H7 (cell line): ENCODE measurements around the gene CRYAB. TPM values are rescaled to one million over a fixed set of nuclear protein-coding genes. Genes with fewer than 3 reads are reported as not detected.
"Not testable (repeated sequence)": the region's sequence is repeated elsewhere in the genome, so short reads cannot be mapped to it uniquely, and the experiment has no call there.

Experiments used
- DNase-seq: peaks from one replicate; pipeline ENCODE4 v3.0.0; 2012
- H3K27me3 ChIP-seq: 2 replicates; pipeline ENCODE4 v1.6.0; 2011; ENCODE audit warnings: mild to moderate bottlenecking, low read length; ENCODE audit not compliant: control insufficient read depth, insufficient read depth
- H3K36me3 ChIP-seq: replicated peaks from 2 replicates; pipeline ENCODE4 v1.5.1; 2011; ENCODE audit warnings: low read length; ENCODE audit not compliant: control insufficient read depth, insufficient read depth
- H3K4me3 ChIP-seq: 2 replicates; pipeline ENCODE4 v1.5.1; 2011; ENCODE audit warnings: low read depth, mild to moderate bottlenecking, control low read depth, low read length, moderate library complexity; ENCODE audit not compliant: insufficient read depth
- total RNA-seq: library from RNA; depleted of rRNA; stranded (reverse); fragments of >200 nt; shearing (Covaris generic); gene quantifications from 2 replicates; pipeline ENCODE4 v1.2.3, GENCODE V29; 2014

Gene CRYAB
- total RNA-seq, 1 experiment from 2014 or later: 1.5 TPM

GRCh38 chr11:111938687-111939160, 27.2 kb upstream of the CRYAB start:
- no peaks in the 10 kb centered on the region for H3K36me3 ChIP-seq
- H3K4me3 ChIP-seq: no peak overlapping the region
- H3K27me3 ChIP-seq: no peaks in the 10 kb centered on the region
- DNase-seq: peak; percentile 43

- no peaks in the 10 kb centered on the region for H3K36me3 ChIP-seq
- no peaks in the 10 kb centered on the region for H3K27me3 ChIP-seq
- DNase-seq: no peak
- H3K4me3 ChIP-seq: peak overlapping the region; percentile 65
Observed at GRCh38 chr11:111937844-111938243, 26.3 kb upstream of the CRYAB start.

GRCh38 chr11:111937461-111937769, 25.8 kb upstream of the CRYAB start:
- H3K4me3 ChIP-seq: peak overlapping the region; percentile 65
- H3K36me3 ChIP-seq: no peaks in the 10 kb centered on the region
- DNase-seq: no peak
- no peaks in the 10 kb centered on the region for H3K27me3 ChIP-seq

- no peaks in the 10 kb centered on the region for H3K27me3 ChIP-seq
- no peaks in the 10 kb centered on the region for H3K36me3 ChIP-seq
- DNase-seq: no peak
- H3K4me3 ChIP-seq: peak overlapping the region; percentile 65
Observed at GRCh38 chr11:111936040-111936540, 24.5 kb upstream of the CRYAB start.

- H3K4me3 ChIP-seq: no peak overlapping the region
- no peaks in the 10 kb centered on the region for H3K27me3 ChIP-seq
- no peak for DNase-seq
- H3K36me3 ChIP-seq: no peaks in the 10 kb centered on the region
Observed at GRCh38 chr11:111935317-111936039, 23.9 kb upstream of the CRYAB start.

GRCh38 chr11:111934306-111934705, 22.7 kb upstream of the CRYAB start:
- Histone ChIP-seq H3K36me3 (no peaks in the 10 kb centered on the region), H3K4me3 (no peak overlapping the region), H3K27me3 (no peaks in the 10 kb centered on the region)
- DNase-seq: no peak

- no peaks in the 10 kb centered on the region for H3K36me3 ChIP-seq
- no peaks in the 10 kb centered on the region for H3K27me3 ChIP-seq
- no peak overlapping the region for H3K4me3 ChIP-seq
- DNase-seq: no peak
Observed at GRCh38 chr11:111933872-111934271, 22.3 kb upstream of the CRYAB start.

- DNase-seq: not testable (repeated sequence)
Observed at GRCh38 chr11:111933176-111933575, 21.6 kb upstream of the CRYAB start.

GRCh38 chr11:111932611-111932950, 21.0 kb upstream of the CRYAB start:
- H3K4me3 ChIP-seq: no peak overlapping the region
- no peak for DNase-seq
- H3K36me3 ChIP-seq: no peaks in the 10 kb centered on the region
- no peaks in the 10 kb centered on the region for H3K27me3 ChIP-seq

More at GRCh38 chr11:111933176-111933575, 21.6 kb upstream of the CRYAB start:
- not testable (repeated sequence) for H3K4me3 ChIP-seq, H3K27me3 ChIP-seq, H3K36me3 ChIP-seq

GRCh38 chr11:111930472-111930871, 18.9 kb upstream of the CRYAB start:
- no peaks in the 10 kb centered on the region for H3K36me3 ChIP-seq
- no peaks in the 10 kb centered on the region for H3K27me3 ChIP-seq
- H3K4me3 ChIP-seq: no peak overlapping the region
- no peak for DNase-seq

- no peaks in the 10 kb centered on the region for H3K27me3 ChIP-seq
- peak overlapping the region; percentile 54 for H3K4me3 ChIP-seq
- H3K36me3 ChIP-seq: no peaks in the 10 kb centered on the region
- peak; percentile 98 for DNase-seq
Observed at GRCh38 chr11:111926505-111927391, 15.2 kb upstream of the CRYAB start.

- DNase-seq: no peak
- H3K27me3 ChIP-seq: no peaks in the 10 kb centered on the region
- no peak overlapping the region for H3K4me3 ChIP-seq
- H3K36me3 ChIP-seq: no peaks in the 10 kb centered on the region
Observed at GRCh38 chr11:111925953-111926352, 14.4 kb upstream of the CRYAB start.

- no peak for DNase-seq
- H3K4me3 ChIP-seq: no peak overlapping the region
Observed at GRCh38 chr11:111923951-111924350, 12.4 kb upstream of the CRYAB start.

GRCh38 chr11:111923351-111923788, 11.8 kb upstream of the CRYAB start:
- Histone ChIP-seq H3K36me3 (no peaks in the 10 kb centered on the region), H3K27me3 (no peaks in the 10 kb centered on the region), H3K4me3 (no peak overlapping the region)
- DNase-seq: no peak

More at GRCh38 chr11:111923951-111924350, 12.4 kb upstream of the CRYAB start:
- H3K27me3 ChIP-seq: no peaks in the 10 kb centered on the region
- H3K36me3 ChIP-seq: no peaks in the 10 kb centered on the region

GRCh38 chr11:111922803-111923202, 11.2 kb upstream of the CRYAB start:
- Histone ChIP-seq H3K36me3 (no peaks in the 10 kb centered on the region), H3K27me3 (no peaks in the 10 kb centered on the region), H3K4me3 (no peak overlapping the region)
- DNase-seq: no peak
